ES-I3 (cell line): ENCODE results near the gene ADH4.
"Not testable (repeated sequence)": the region's sequence is repeated elsewhere in the genome, so short reads cannot be mapped to it uniquely, and the experiment has no call there.

Experiments
- H3K36me3 ChIP-seq: 2 replicates; pipeline ENCODE4 v1.6.1; 2013; ENCODE audit warnings: mild to moderate bottlenecking, low read length, control low read depth, moderate library complexity; ENCODE audit not compliant: insufficient read depth
- H3K4me1 ChIP-seq: 2 replicates; pipeline ENCODE4 v1.6.1; 2013; ENCODE audit warnings: mild to moderate bottlenecking, control low read depth, low read length; ENCODE audit not compliant: insufficient read depth
- H3K9ac ChIP-seq: 2 replicates; pipeline ENCODE4 v1.6.1; 2013; ENCODE audit warnings: low read depth, mild to moderate bottlenecking, low read length, moderate library complexity
- H3K9me3 ChIP-seq: 2 replicates; pipeline ENCODE4 v1.6.1; 2013; ENCODE audit warnings: mild to moderate bottlenecking, low read length, moderate library complexity; ENCODE audit not compliant: control insufficient read depth, insufficient read depth

The ADH4 gene

DNA sequence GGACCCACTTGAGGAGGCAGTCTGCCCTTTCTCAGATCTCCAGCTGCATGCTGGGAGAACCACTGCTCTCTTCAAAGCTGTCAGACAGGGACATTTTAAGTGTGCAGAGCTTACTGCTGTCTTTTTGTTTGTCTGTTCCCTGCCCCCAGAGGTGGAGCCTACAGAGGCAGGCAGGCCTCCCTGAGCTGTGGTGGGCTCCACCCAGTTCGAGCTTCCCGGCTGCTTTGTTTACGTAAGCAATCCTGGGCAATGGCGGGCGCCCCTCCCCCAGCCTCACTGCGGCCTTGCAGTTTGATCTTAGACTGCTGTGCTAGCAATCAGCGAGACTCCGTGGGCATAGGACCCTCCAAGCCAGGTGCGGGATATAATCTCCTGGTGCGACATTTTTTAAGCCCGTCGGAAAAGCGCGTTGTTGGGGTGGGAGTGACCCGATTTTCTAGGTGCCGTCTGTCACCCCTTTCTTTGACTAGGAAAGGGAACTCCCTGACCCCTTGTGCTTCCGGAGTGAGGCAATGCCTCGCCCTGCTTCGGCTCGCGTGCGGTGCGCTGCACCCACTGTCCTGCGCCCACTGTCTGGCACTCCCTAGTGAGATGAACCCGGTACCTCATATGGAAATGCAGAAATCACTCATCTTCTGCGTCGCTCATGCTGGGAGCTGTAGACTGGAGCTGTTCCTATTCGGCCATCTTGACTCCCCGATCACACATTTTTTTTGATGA, 26.8 kb downstream of the ADH4 start:
- not testable (repeated sequence) for H3K9ac ChIP-seq, H3K36me3 ChIP-seq, H3K4me1 ChIP-seq, H3K9me3 ChIP-seq

GRCh38 chr4:99109286-99109685, 34.8 kb downstream of the ADH4 start:
- not testable (repeated sequence) for H3K36me3 ChIP-seq, H3K9me3 ChIP-seq, H3K9ac ChIP-seq, H3K4me1 ChIP-seq

DNA sequence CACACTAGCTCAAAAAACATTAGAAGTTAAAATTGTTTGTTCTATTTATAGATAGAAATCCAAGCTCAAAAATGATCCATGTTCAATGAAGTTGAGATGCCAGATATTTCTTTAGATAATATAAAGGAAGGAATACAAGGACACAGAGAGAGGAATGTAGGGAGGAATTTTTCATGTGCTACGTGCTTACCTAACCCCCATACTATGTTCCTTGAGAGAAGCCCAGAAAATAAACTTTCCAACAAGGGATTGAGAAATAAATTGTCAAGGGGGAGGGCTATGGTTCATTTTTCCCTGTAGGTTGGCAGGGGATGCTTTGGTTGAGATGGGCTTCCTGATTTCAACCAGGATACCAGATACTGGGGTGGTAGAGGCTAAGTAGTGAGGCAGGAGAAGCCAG, 39.9 kb downstream of the ADH4 start:
- H3K36me3 ChIP-seq = no peaks in the 10 kb centered on the region; the same call in 1 of the 2 replicates
- no peak overlapping the region for H3K9ac ChIP-seq
- no peaks in the 10 kb centered on the region for H3K4me1 ChIP-seq
- H3K9me3 ChIP-seq = no peaks in the 10 kb centered on the region

DNA sequence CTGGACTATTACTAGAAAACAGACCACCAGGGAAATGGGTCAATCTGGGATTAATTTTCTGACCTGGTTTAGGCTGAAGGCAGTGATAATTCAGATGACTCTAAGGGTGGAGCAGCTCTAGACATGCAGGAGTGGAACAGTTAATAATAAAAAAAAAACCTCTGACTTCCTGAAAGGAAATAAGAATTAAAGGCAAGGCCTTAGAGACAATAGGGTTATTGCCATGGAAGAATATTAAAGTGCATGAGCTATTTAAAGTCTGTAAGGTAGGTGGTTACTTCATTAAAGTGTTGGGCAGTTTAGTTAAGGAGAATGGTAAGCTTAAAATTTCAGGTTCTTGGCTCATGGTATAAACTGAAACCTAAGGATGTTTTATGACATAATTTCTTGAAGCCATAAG, 40.9 kb downstream of the ADH4 start:
- Histone ChIP-seq H3K36me3 (no peaks in the 10 kb centered on the region; the same call in 1 of the 2 replicates), H3K9me3 (no peaks in the 10 kb centered on the region), H3K9ac (no peak overlapping the region), H3K4me1 (no peaks in the 10 kb centered on the region)

- Histone ChIP-seq H3K9ac (no peak overlapping the region), H3K36me3 (no peaks in the 10 kb centered on the region; the same call in 1 of the 2 replicates), H3K9me3 (no peaks in the 10 kb centered on the region), H3K4me1 (no peaks in the 10 kb centered on the region)
Measured at GRCh38 chr4:99102634-99103033, 41.5 kb downstream of the ADH4 start.

- H3K9me3 ChIP-seq = no peaks in the 10 kb centered on the region
- H3K4me1 ChIP-seq = no peaks in the 10 kb centered on the region
- H3K9ac ChIP-seq = no peak overlapping the region
- no peaks in the 10 kb centered on the region for H3K36me3 ChIP-seq
Measured at GRCh38 chr4:99100876-99101275, 43.2 kb downstream of the ADH4 start.

DNA sequence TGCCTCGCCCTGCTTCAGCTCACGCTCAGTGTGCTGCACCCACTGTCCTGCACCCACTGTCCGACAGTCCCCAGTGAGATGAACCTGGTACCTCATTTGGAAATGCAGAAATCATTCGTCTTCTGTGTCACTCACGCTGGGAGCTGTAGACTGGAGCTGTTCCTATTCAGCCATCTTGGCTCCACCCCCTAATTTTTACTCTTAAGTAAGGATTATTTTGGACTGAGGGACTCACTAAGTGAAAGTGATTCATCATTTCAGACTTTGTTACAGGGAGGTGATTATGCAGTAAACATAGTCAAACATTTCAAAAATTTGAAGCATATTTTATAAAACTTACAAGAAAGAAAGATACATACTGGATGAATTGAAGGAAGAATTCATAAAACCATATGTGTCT, 44.3 kb downstream of the ADH4 start:
- H3K9me3 ChIP-seq, H3K9ac ChIP-seq, H3K4me1 ChIP-seq, H3K36me3 ChIP-seq: not testable (repeated sequence)

DNA sequence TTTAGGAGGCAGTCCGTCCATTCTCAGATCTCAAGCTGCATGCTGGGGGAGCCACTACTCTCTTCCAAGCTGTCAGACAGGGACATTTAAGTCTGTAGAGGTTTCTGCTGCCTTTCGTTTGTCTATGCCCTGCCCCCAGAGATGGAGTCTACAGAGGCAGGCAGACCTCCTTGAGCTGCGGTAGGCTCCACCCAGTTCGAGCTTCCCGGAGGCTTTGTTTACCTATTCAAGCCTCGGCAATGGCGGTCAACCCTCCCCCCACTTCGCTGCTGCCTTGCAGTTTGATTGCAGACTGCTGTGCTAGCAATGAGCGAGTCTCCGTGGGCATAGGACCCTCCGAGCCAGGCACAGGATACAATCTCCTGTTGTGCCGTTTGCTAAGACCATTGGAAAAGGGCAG, 44.8 kb downstream of the ADH4 start:
- H3K4me1 ChIP-seq = no peaks in the 10 kb centered on the region
- no peaks in the 10 kb centered on the region for H3K9me3 ChIP-seq
- H3K36me3 ChIP-seq = no peaks in the 10 kb centered on the region
- no peak overlapping the region for H3K9ac ChIP-seq

DNA sequence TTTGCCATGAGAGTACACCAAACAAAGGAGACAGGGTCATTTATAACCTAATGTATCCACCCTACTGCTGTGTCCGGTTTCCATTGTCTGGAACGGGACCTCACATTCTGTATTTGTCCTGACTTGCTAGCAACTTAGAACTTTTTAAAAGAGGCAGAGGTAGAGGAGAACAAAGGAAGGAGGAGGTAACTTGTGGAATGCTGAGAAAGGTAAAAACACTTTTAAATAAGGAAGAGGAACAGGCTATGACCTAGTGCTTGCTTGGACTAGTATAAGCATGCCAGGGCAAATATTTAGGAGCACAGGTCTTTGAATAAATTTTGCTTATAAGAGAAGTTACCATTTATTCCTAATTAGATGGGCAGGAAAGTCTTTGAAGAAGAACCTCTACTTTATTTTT, 52.3 kb downstream of the ADH4 start:
- H3K9me3 ChIP-seq, H3K36me3 ChIP-seq: not testable (repeated sequence)
- Histone ChIP-seq H3K9ac (peak overlapping the region; percentile 44; the same call in 1 of the 2 replicates), H3K4me1 (peaks cover 16% of the 10 kb centered on the region)

DNA sequence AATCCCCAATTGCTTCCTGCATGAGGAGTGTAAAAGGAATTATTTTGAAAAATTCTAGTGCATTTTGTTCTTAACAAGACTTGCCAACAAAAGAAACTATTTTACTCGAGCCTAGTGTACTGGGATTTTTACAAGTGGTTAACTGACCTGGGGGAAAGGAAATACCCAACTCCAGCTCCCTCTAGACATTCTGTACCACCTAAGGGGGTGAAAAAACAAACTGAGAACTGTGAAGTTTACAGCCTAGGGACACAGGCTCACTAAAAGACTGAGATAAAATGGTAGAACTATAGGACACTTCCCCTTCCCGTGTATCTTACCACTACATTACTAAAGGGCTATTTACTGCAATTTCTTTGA, 52.9 kb downstream of the ADH4 start:
- H3K4me1 ChIP-seq = peaks cover 16% of the 10 kb centered on the region
- H3K9ac ChIP-seq = peak overlapping the region; percentile 44; the same call in 1 of the 2 replicates
- H3K9me3 ChIP-seq = no peaks in the 10 kb centered on the region; the same call in 1 of the 2 replicates
- H3K36me3 ChIP-seq = no peaks in the 10 kb centered on the region

DNA sequence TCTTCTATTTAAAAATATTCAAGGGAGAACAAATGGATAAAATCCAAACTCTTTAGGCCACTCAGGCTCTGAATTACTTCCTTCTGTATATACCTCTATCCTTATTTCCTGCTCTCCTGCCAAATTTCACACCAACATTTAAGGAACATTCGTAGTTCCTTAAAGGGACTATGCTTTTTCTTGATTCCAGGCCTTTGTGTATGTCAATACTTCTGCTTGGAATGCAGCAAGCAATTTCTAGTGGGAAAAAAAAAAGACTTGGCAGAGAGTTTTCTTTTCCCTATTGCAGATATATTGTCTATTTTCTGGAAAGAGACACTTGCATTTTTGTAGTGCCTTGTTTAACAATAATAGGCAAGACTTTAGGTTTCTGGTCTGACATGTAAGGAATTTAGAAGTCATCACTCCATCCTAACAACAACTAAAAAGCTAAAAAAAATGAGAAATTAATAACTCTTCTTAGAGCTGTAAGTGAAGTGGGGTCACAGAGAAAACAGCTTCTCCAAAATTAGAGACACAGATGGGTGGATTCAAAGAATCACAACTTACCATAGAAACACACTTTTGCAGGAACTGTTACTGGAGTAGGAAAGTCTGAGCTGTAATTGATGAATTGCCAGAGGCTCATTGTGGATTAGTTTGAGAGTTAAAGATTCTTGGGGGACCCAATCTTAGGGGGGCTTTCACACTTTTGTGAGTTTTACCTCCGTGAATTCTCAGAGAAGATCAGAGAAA, 53.4 kb downstream of the ADH4 start:
- Histone ChIP-seq H3K9ac (peak overlapping the region; percentile 44; the same call in 1 of the 2 replicates), H3K36me3 (no peaks in the 10 kb centered on the region), H3K4me1 (peaks cover 16% of the 10 kb centered on the region)

GRCh38 chr4:99088481-99089365, 55.4 kb downstream of the ADH4 start, which contains the start of gene ADH5:
Gene ADH5 (minus strand): TSS chr4:99088788. CDS start chr4:99088700, 88 bp downstream.
- H3K36me3 ChIP-seq = peaks cover 12% of the 10 kb centered on the region
- H3K9me3 ChIP-seq = no peaks in the 10 kb centered on the region; the same call in 1 of the 2 replicates
- H3K4me1 ChIP-seq = peaks cover 16% of the 10 kb centered on the region
- H3K9ac ChIP-seq = peak within 1 kb of the TSS; percentile 100

More for the DNA sequence above, 53.4 kb downstream of the ADH4 start:
- no peaks in the 10 kb centered on the region; the same call in 1 of the 2 replicates for H3K9me3 ChIP-seq

- Histone ChIP-seq H3K9me3 (no peaks in the 10 kb centered on the region), H3K36me3 (peaks cover 16% of the 10 kb centered on the region), H3K4me1 (peaks cover 16% of the 10 kb centered on the region), H3K9ac (peak overlapping the region; percentile 100)
Measured at GRCh38 chr4:99088023-99088449, 56.1 kb downstream of the ADH4 start.

DNA sequence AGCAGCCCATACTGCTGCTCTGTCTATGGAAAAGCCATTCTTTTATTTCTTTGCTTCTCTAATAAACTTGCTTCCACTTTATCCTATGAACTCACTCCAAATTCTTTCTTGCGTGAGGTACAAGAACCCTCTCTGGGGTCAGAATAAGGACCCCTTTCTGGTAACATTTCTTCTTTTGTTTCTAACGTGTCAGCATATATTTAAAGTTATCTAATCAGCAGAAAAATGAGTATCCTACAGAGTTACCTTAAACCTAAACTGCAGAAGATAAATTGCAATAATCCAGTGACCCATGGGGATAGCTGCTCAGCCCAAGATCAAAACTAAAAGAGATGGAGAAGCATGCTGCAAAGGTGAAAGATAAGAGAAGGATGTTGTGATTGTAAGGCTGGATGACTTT, 59.5 kb downstream of the ADH4 start:
- Histone ChIP-seq H3K36me3 (peaks cover 30% of the 10 kb centered on the region), H3K9me3 (no peaks in the 10 kb centered on the region), H3K4me1 (no peaks in the 10 kb centered on the region), H3K9ac (no peak overlapping the region)
